Activated naive CD4-positive, alpha-beta T cell treated with anti-CD3 and anti-CD28 coated beads, Interleukin-2, amount 50 U/mL, for 72 hours (primary cell): Measurements from ENCODE around the gene APOE. TPM values are rescaled to one million over a fixed set of nuclear protein-coding genes. Genes with fewer than 3 reads are reported as not detected.
"Not testable (repeated sequence)": the region's sequence is repeated elsewhere in the genome, so short reads cannot be mapped to it uniquely, and the experiment has no call there.

ENCODE experiments used
- ATAC-seq, 2 donors: fragments of 150-1000 bp; cut with Tn5 transposase; 2 replicates each; pipeline ENCODE4 v1.10.0; 2021; ENCODE audit warnings: mild to moderate bottlenecking in 2 of 2, moderate library complexity in 2 of 2
- DNase-seq, 2 donors: peaks; one replicate each; pipeline ENCODE4 v3.0.0; 2021 to 2022; ENCODE audit warnings: low spot score in 2 of 2
- H3K27ac Mint-ChIP-seq, 2 donors: one replicate each; pipeline ENCODE4 v1.8.0; 2022; ENCODE audit warnings: mild to moderate bottlenecking in 2 of 2, mixed read lengths in 2 of 2
- H3K36me3 Mint-ChIP-seq, 2 donors: one replicate each; pipeline ENCODE4 v1.8.0; 2022; ENCODE audit warnings: mixed read lengths in 2 of 2
- H3K9me3 Mint-ChIP-seq, 2 donors: one replicate each; pipeline ENCODE4 v1.8.0; 2022; ENCODE audit warnings: mixed read lengths in 2 of 2
- total RNA-seq, 2 donors: library from RNA; stranded (reverse); gene quantifications; one replicate each; pipeline ENCODE4 v1.2.3, GENCODE V29; 2022

Gene APOE
- total RNA-seq, 2 donors from 2014 or later, result 0.80 to 2.9 TPM

DNA sequence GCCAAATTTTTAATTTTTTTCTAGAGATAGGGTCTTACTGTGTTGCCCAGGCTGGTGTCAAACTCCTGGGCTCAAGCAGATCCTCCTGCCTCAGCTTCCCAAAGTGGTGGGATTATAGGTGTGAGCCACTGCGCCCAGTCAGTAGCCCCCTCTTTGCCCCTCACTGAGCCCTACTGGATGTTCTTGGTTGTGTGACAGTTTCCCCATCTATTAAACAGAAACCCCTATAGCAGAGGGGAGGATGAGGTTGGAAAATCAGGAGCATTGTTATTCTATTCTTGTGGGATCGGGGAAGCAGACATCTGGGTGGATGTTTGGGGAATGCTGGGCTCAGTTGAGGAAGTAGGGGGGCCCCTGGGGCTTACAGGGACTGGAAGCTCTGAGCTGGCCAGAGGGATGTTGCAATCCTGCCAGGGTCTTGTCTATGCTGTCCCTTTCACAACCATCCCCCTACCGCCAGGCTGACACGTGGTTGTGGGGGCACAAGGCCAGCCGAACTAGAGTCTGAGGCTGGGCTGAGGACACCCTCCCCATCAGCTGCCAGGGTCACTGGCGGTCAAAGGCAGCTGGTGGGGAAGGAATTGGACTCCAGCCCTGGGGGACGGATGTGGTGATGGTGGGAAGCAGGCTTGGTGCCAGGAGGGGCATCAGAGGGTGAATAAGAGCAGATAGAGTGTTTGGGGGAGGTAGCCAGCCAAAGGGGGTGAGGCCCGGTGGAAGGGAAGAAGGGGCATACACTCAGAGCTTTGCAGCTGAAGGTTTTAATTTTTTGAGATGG lies 19.7 kb downstream of the APOE start:
- Mint-ChIP-seq H3K36me3 (no peaks in the 10 kb centered on the region), H3K27ac (no peak overlapping the region), H3K9me3 (no peaks in the 10 kb centered on the region)
- ATAC-seq (no peak), DNase-seq (no peak)

DNA sequence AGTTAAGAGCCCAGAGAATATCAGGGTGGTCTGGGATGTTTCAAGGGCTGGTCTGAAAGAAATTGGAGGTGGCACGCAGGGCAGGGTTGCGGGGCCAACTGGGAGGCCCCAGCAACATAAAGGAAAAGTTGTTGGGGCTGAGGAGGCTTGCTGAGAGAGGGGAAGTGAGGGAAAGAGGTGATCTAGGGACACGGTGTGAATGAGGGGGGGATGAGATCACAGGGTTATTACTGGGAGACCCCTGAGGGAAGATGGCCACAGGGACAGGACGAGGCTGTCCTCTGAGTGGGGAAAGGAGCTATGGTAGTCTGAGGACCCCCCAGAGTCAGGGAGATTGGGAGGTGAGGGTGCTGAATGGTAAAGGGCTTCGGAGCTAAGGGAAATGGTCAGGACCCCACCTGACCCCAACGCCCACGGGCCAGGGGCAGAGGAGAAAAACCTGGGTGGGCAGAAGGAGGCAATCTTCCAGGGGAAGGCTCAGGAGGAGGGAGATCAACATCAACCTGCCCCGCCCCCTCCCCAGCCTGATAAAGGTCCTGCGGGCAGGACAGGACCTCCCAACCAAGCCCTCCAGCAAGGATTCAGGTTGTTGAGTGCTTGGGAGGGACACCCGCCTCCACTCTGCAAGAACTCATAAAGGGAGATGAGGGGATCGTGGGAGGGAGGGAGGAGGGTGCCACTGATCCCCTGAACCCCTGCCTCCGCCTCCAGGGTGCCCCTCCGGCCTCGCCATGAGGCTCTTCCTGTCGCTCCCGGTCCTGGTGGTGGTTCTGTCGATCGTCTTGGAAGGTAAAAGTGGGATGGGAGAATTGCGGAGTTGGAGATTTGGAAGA lies 20.9 kb downstream of the APOE start:
- ATAC-seq, result peak in 1 of 2 donors; percentile 22
- H3K27ac Mint-ChIP-seq, result peak overlapping the region in 1 of 2 donors; percentile 29
- H3K9me3 Mint-ChIP-seq, result not testable (repeated sequence)

DNA sequence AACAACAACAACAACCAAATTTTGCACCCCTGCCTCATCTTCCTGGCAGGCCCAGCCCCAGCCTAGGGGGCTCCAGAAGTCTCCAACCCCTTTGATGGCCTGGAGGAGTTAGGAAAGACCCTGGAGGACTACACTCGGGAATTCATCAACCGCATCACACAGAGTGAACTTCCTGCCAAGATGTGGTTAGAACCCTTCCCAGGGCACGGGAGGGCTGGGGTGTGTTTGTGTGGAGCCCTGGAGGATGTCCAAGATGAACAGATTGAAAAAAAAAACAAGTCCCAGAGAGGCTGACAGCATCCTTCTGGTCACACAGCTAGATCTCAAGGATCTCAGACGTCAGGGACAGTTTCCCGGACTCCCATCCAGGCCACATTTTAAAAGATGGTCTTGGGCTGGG lies 22.1 kb downstream of the APOE start:
- H3K9me3 Mint-ChIP-seq, result no peaks in the 10 kb centered on the region

More for the DNA sequence above, 20.9 kb downstream of the APOE start:
- DNase-seq, H3K36me3 Mint-ChIP-seq: not testable (repeated sequence)

DNA sequence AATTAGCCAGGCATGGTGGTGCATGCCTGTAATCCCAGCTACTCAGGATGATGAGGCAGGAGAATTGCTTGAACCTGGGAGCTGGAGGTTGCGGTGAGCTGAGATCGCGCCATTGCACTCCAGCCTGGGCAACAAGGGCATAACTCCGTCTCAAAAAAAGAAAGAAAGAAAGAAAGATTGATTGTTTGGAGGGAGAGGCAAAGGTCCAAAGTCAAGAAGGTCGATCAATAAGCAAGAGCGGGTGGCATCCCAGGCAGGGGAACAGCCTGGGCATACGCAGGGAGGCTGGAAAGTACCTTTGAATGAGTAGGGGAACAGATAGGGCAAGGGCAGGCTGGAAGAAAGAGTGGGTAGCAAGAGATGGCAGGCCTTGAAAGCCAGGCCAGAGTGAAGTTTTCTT lies 24.5 kb downstream of the APOE start:
- Mint-ChIP-seq H3K27ac (no peak overlapping the region), H3K36me3 (no peaks in the 10 kb centered on the region)
- no peak for ATAC-seq

More for the DNA sequence above, 22.1 kb downstream of the APOE start:
- Mint-ChIP-seq H3K36me3 (no peaks in the 10 kb centered on the region), H3K27ac (no peak overlapping the region)
- DNase-seq, result no peak
- ATAC-seq, result no peak

DNA sequence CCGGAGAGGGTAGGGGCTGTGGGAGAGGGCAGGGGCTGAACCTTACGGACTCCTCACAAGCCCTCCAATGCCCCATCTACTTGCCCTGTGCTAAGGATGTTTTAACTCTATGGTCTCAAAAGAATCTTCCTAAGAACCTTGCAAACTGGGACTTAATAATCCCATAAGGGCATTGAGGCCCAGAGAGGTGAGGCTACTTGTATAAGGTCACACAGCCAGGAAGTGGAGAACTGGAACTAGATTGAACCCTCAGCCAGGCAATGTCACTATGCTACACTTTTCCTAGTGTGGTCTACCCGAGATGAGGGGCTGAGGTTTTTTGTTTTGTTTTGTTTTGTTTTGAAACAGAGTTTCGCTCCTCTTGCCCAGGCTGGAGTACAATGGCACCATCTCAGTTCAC lies 25.9 kb downstream of the APOE start:
- H3K36me3 Mint-ChIP-seq, result no peaks in the 10 kb centered on the region
- no peak for ATAC-seq
- no peak for DNase-seq
- H3K9me3 Mint-ChIP-seq, result no peaks in the 10 kb centered on the region
- H3K27ac Mint-ChIP-seq, result no peak overlapping the region

More for the DNA sequence above, 24.5 kb downstream of the APOE start:
- no peak for DNase-seq
- H3K9me3 Mint-ChIP-seq, result no peaks in the 10 kb centered on the region

DNA sequence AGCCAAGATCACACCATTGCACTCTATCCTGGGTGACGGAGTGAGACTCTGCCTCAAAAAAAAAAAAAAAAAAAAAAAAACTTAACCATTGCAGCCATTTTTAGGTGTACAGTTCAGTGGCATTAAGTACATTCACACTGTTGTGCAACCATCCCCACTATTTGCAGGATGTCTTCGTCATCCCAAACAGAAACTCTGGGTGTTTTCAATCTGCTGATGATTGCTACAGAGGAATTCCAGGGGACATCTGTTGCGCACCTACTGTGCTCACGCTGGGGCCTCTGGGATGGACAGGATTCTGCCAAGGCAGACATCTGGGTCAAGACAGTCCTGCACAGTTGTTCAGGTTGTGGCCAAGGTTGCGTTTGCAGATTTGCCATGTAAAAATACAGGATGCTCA lies 34.1 kb downstream of the APOE start:
- DNase-seq (no peak), ATAC-seq (no peak)
- Mint-ChIP-seq H3K27ac (no peak overlapping the region), H3K9me3 (no peaks in the 10 kb centered on the region), H3K36me3 (no peaks in the 10 kb centered on the region)

DNA sequence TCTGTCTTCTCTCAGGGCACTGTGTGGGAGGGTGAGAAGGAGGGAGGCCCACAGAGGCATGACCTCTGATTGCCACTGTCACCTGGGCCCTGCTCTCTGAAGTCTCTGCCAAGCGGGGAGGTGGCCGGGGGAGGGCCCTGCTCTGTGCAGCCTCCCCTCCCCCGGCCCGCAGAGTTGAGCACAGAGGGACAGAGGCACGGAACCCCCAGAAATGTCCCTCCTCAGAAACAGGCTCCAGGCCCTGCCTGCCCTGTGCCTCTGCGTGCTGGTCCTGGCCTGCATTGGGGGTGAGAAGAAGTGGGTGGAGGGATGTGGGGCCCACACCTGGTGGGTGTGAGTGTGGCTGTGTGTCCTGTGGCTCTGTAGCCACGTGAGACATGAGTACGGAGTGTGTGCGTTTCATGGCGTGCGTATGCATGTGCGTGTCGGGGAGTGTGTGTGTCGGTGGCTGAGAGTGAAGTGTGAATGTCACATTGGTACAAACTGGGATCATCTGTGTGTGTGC lies 36.5 kb downstream of the APOE start, which contains the start of gene APOC4:
Gene APOC4, plus strand, starts transcription at position 171 of the 505 bp plus-strand sequence. Its CDS starts 41 bp downstream, at position 212.
- DNase-seq (no peak), ATAC-seq (no peak)
- no peaks in the 10 kb centered on the region for H3K36me3 Mint-ChIP-seq
- no peak within 1 kb of the TSS for H3K27ac Mint-ChIP-seq
- no peaks in the 10 kb centered on the region for H3K9me3 Mint-ChIP-seq

DNA sequence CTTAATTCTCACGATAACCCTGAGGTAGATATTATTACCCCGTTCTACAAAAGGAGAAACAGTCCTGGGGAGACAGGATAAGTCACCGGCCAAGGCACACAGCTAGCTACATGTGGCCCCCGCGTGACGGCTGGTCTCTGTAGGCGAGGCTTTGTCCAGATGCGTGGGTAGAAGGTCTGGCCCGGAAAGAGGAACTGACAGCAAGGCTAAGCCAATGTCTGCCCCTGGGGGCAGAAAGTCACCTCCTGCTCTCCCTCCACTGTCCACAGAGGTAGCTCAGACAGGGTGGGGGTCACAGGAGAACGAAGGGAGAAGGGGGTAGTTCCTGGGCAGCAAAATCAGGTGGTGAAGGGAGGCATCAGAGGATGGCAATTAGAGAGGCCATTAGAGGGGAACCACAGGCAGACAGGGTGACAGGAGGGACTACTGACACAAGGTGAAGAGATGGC lies 38.2 kb downstream of the APOE start:
- Mint-ChIP-seq H3K36me3 (no peaks in the 10 kb centered on the region), H3K27ac (peak overlapping the region; percentile 51 to 93), H3K9me3 (no peaks in the 10 kb centered on the region)
- ATAC-seq, result no peak
- DNase-seq, result no peak

DNA sequence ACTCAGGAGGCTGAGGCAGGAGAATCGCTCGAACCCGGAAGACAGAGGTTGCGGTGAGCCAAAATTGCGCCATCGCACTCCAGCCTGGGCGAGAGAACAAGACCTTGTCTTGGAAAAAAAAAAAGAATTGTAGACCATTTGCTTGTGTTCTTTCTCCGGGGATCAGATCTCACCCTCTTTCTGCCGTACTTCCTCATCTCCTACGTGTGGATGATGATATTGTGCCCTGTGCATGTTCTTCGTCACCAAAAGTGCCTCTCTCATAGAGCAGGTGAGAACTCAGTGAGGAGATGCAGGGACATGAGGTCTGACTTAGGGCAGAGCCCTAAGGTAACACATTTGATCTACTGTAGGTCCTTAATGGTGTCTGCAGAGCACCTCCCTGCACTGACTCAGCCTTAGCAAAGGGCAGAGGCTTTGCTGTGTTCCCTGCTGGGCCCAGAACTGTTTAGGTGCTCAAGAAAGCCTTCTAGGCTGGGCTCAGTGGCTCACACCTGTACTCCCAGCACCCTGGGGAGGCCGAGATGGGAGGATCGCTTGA lies 41.5 kb downstream of the APOE start:
- ATAC-seq, result no peak
- peak overlapping the region in 1 of 2 donors; percentile 50 for H3K27ac Mint-ChIP-seq
- H3K9me3 Mint-ChIP-seq, result no peaks in the 10 kb centered on the region
- H3K36me3 Mint-ChIP-seq, result no peaks in the 10 kb centered on the region
- DNase-seq, result no peak

DNA sequence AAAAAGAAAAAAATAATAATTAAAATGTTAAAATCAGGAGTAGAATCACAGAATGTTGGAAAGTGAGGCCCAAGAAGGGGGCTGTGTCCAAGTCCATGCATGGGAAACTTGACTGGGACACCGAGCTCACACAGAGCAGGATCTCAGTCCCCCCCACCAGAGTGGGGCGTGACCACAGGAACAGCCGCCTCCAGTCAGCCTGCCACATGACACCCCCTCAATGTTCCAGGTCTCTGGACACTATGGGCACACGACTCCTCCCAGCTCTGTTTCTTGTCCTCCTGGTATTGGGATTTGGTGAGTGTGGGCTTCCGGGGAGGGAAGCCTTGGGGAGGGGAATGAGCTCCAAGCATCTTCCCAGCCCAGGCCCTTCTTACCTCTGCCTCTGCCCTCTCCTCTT lies 42.6 kb downstream of the APOE start:
- no peak overlapping the region for H3K27ac Mint-ChIP-seq
- no peak for DNase-seq
- H3K9me3 Mint-ChIP-seq, result no peaks in the 10 kb centered on the region
- no peaks in the 10 kb centered on the region for H3K36me3 Mint-ChIP-seq
- ATAC-seq, result no peak

DNA sequence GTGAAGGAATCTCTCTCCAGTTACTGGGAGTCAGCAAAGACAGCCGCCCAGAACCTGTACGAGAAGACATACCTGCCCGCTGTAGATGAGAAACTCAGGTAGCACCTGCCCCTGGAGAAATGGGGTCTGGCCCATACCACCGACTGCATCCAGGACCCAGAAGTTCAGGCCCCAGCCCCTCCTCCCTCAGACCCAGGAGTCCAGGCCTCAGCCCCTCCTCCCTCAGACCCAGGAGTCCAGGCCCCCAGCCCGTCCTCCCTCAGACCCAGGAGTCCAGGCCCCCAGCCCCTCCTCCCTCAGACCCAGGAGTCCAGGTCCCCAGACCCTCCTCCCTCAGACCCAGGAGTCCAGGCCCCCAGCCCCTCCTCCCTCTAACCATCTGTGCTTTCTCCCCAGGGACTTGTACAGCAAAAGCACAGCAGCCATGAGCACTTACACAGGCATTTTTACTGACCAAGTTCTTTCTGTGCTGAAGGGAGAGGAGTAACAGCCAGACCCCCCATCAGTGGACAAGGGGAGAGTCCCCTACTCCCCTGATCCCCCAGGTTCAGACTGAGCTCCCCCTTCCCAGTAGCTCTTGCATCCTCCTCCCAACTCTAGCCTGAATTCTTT lies 43.3 kb downstream of the APOE start:
- H3K9me3 Mint-ChIP-seq, result no peaks in the 10 kb centered on the region
- no peak for ATAC-seq

DNA sequence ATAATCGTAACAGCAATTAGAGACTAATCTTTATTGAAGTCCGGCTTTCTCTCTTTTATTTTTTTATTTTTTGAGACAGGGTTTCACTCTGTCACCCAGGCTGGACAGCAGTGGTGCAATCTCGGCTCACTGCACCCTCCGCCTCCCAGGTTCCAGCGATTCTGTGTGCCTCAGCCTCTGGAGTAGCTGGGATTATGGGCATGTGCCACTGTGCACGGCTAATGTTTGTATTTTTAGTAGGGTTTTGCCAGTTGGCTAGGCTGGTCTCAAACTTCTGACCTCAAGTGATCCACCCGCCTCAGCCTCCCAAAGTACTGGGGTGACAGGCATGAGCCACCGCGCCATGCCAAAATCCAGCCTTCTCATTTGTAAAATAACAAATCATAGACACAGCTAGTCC lies 44.0 kb downstream of the APOE start:
- H3K36me3 Mint-ChIP-seq, result peaks cover 0 to 4% of the 10 kb centered on the region in 2 donors
- H3K9me3 Mint-ChIP-seq, result no peaks in the 10 kb centered on the region
- ATAC-seq, result no peak
- H3K27ac Mint-ChIP-seq, result no peak overlapping the region
- DNase-seq, result no peak

More for the DNA sequence above, 43.3 kb downstream of the APOE start:
- H3K36me3 Mint-ChIP-seq, result peaks cover 0 to 4% of the 10 kb centered on the region in 2 donors
- no peak overlapping the region for H3K27ac Mint-ChIP-seq
- no peak for DNase-seq

DNA sequence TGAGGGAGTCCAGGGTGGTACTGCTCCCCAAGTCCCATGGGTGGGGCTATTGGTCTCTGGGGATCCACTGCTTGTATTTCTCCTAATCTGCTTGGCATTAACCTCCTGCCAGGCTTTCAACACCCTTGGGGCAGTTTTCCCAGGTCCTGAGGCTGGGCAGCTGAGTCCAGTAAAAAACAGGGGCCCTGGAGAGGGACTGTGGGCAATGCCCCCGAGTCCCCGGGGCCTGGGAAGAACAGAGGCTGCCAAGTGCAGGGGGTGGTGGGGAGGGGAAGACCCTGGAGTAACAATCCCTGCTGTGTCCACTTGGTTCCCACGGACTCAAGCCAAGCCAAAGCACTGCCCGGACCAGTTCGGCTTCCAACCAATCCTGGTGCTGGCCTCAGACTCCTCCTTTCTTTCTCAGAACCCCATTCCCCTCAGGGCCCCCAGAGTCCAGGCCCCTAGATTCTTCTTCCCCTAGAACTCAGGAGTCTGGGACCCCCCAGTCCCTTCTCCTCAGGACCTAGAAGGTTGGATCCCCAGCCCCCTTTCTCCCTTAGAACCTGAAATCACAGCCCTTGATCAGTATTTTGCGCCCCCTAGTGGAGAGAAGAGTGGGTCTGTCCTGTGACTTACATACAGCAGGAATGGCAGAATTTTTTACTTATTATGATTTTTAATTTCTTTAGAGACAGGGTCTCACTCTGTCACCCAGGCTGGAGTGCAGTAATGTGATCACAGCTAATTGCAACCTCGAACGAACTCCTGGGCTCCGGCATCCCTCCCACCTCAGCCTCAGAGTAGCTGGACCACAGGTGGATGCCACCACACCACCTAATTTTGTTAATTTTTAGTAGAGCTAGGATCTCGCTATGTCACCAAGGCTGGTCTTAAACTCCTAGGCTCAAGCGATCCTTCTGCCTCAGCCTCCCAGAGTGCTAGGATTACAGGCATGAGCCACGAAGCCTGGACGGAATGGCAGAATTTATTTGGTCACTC lies 45.9 kb downstream of the APOE start:
- peaks cover 4 to 7% of the 10 kb centered on the region in 2 donors for H3K36me3 Mint-ChIP-seq
- no peaks in the 10 kb centered on the region for H3K9me3 Mint-ChIP-seq
- peak overlapping the region in 1 of 2 donors; percentile 15 for H3K27ac Mint-ChIP-seq
- ATAC-seq (peak in 1 of 2 donors; percentile 12), DNase-seq (peak in 1 of 2 donors; percentile 72)

DNA sequence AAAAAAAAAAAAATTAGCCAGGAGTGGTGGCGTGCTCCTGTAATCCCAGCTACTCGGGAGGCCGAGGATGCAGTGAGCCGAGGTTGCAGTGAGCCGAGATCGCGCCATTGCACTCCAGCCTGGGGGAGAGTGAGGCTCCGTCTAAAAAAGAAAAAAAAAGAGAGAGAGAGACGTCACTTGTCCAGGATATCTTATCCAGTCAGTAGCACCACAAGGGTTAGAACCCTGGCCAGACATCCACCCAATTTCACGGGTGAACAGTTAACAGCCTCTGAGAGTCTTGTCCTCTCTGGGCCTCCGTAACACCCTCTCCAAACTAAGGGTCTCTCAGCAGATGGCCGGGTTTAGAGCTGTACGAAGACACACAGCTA lies 48.7 kb downstream of the APOE start:
- H3K9me3 Mint-ChIP-seq, result no peaks in the 10 kb centered on the region
- DNase-seq (no peak), ATAC-seq (no peak)
- peaks cover 4 to 7% of the 10 kb centered on the region in 2 donors for H3K36me3 Mint-ChIP-seq
- H3K27ac Mint-ChIP-seq, result peak overlapping the region; percentile 93 to 99

DNA sequence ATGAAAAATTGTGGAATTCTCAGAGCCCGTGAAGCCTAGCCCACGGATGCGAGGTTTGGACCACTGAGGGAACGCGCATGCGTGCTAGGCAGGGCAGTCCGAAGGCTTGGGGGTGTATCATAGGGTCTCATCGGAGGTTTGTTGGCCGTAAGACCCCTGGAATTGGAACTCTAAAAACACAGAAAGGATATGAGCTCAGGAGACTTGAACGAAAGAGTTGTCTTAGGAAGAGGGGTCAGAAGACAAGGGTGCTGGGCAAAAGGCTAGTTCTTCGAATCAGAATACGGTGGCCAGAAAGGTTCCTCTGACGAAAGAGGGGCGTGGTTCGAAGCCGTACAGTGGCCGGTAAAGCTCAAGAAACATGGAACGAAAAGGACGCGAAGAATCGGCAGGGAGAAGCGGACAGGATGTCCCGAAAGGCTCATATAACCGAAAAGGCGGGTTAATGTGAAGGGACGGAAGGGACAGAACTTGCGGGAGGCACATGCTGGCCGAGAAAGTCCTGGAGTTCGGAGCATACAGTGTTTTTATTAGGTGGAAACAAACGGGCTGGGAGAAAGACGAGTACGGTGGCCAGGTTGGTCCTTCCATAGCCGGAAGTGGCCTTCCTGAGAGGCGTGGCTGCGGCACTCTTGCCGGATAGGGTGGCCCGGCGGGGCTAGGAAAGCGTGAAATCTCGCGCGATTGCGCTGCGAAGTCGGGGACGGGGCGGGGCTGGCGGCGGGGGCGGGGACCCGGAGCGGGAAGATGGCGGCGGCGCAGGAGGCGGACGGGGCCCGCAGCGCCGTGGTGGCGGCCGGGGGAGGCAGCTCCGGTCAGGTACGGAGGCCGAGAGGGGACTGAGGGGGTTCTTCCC lies 49.3 kb downstream of the APOE start, which contains the start of gene CLPTM1:
Gene CLPTM1, plus strand, starts transcription at position 732 of the 856 bp plus-strand sequence. Its CDS starts 16 bp downstream, at position 748.
- ATAC-seq (peak; percentile 97), DNase-seq (peak; percentile 93 to 96)
- Mint-ChIP-seq H3K27ac (peak within 1 kb of the TSS; percentile 93 to 99), H3K9me3 (no peaks in the 10 kb centered on the region), H3K36me3 (peaks cover 4 to 7% of the 10 kb centered on the region in 2 donors)
